ENCODE measurements around the gene SKIC8.

The SKIC8 gene

GRCh38 chr15:78301326-78301725, 1.9 kb upstream of the SKIC8 start:
- H3K27me3 ChIP-seq (ENCODE audit: low read depth) = no peaks in the 10 kb centered on the region
- H3K36me3 ChIP-seq (replicated peaks) = no peaks in the 10 kb centered on the region; the same call in 1 of the 2 replicates
- H3K9me3 ChIP-seq = no peaks in the 10 kb centered on the region
- DNase-seq (ENCODE audit: low spot score in 2 of 2) = no peak
- peaks cover 23% of the 10 kb centered on the region for H3K4me1 ChIP-seq
- in situ Hi-C loops (cut with MboI; ENCODE audit: low sequenced_read_pairs) = loop anchor here (10.0 kb wide), 1 partner anchor 403 kb away; no protein-coding TSS in a partner anchor
- H3K4me3 ChIP-seq = no peak overlapping the region

GRCh38 chr15:78292219-78292618, 7.2 kb downstream of the SKIC8 start:
- in situ Hi-C loops (cut with MboI; ENCODE audit: low sequenced_read_pairs) = no loop called here
- Histone ChIP-seq H3K36me3 (replicated peaks) (peaks cover 51% of the 10 kb centered on the region), H3K4me3 (no peak overlapping the region), H3K9me3 (no peaks in the 10 kb centered on the region), H3K27me3 (ENCODE audit: low read depth) (no peaks in the 10 kb centered on the region), H3K4me1 (no peaks in the 10 kb centered on the region)
- no peak for DNase-seq (ENCODE audit: low spot score in 2 of 2)

- Histone ChIP-seq H3K36me3 (replicated peaks) (peaks cover 57% of the 10 kb centered on the region), H3K4me3 (no peak overlapping the region), H3K27me3 (ENCODE audit: low read depth) (no peaks in the 10 kb centered on the region), H3K4me1 (no peaks in the 10 kb centered on the region), H3K9me3 (no peaks in the 10 kb centered on the region)
- in situ Hi-C loops (cut with MboI; ENCODE audit: low sequenced_read_pairs) = no loop called here
- no peak for DNase-seq (ENCODE audit: low spot score in 2 of 2)
These were observed 7.7 kb downstream of the SKIC8 start for GRCh38 chr15:78291698-78292097.

GRCh38 chr15:78291052-78291451, 8.4 kb downstream of the SKIC8 start:
- DNase-seq (ENCODE audit: low spot score in 2 of 2) = no peak
- H3K9me3 ChIP-seq = no peaks in the 10 kb centered on the region
- in situ Hi-C loops (cut with MboI; ENCODE audit: low sequenced_read_pairs) = no loop called here
- H3K4me3 ChIP-seq = no peak overlapping the region
- peaks cover 63% of the 10 kb centered on the region for H3K36me3 ChIP-seq (replicated peaks)
- H3K27me3 ChIP-seq (ENCODE audit: low read depth) = no peaks in the 10 kb centered on the region
- H3K4me1 ChIP-seq = no peaks in the 10 kb centered on the region

GRCh38 chr15:78290222-78290621, 9.2 kb downstream of the SKIC8 start:
- Histone ChIP-seq H3K36me3 (replicated peaks) (peaks cover 70% of the 10 kb centered on the region), H3K27me3 (ENCODE audit: low read depth) (no peaks in the 10 kb centered on the region)

GRCh38 chr15:78284758-78285157, 14.7 kb downstream of the SKIC8 start:
- Histone ChIP-seq H3K36me3 (replicated peaks) (peaks cover 72% of the 10 kb centered on the region), H3K9me3 (no peaks in the 10 kb centered on the region), H3K27me3 (ENCODE audit: low read depth) (no peaks in the 10 kb centered on the region), H3K4me3 (no peak overlapping the region), H3K4me1 (no peaks in the 10 kb centered on the region)
- no peak for DNase-seq (ENCODE audit: low spot score in 2 of 2)
- in situ Hi-C loops (cut with MboI; ENCODE audit: low sequenced_read_pairs) = no loop called here

More at GRCh38 chr15:78290222-78290621, 9.2 kb downstream of the SKIC8 start:
- no peak overlapping the region for H3K4me3 ChIP-seq
- in situ Hi-C loops (cut with MboI; ENCODE audit: low sequenced_read_pairs) = no loop called here
- H3K4me1 ChIP-seq = no peaks in the 10 kb centered on the region
- DNase-seq (ENCODE audit: low spot score in 2 of 2) = no peak
- no peaks in the 10 kb centered on the region for H3K9me3 ChIP-seq

GRCh38 chr15:78282324-78282723, 17.1 kb downstream of the SKIC8 start:
- H3K9me3 ChIP-seq = no peaks in the 10 kb centered on the region
- H3K27me3 ChIP-seq (ENCODE audit: low read depth) = no peaks in the 10 kb centered on the region
- H3K4me3 ChIP-seq = no peak overlapping the region
- H3K36me3 ChIP-seq (replicated peaks) = peaks cover 48% of the 10 kb centered on the region
- in situ Hi-C loops (cut with MboI; ENCODE audit: low sequenced_read_pairs) = no loop called here
- H3K4me1 ChIP-seq = no peaks in the 10 kb centered on the region
- no peak for DNase-seq (ENCODE audit: low spot score in 2 of 2)

GRCh38 chr15:78280319-78281072, 18.9 kb downstream of the SKIC8 start:
- Histone ChIP-seq H3K4me1 (no peaks in the 10 kb centered on the region), H3K36me3 (replicated peaks) (peaks cover 30% of the 10 kb centered on the region), H3K4me3 (no peak overlapping the region), H3K9me3 (no peaks in the 10 kb centered on the region), H3K27me3 (ENCODE audit: low read depth) (no peaks in the 10 kb centered on the region)
- no peak for DNase-seq (ENCODE audit: low spot score in 2 of 2)
- in situ Hi-C loops (cut with MboI; ENCODE audit: low sequenced_read_pairs) = no loop called here

GRCh38 chr15:78276064-78276943, 23.1 kb downstream of the SKIC8 start:
- Histone ChIP-seq H3K9me3 (0 out of 2 replicates have a peak, but pooled peaks cover 3% of the 10 kb centered on the region), H3K36me3 (replicated peaks) (peaks cover 3% of the 10 kb centered on the region), H3K4me1 (no peaks in the 10 kb centered on the region), H3K4me3 (no peak overlapping the region), H3K27me3 (ENCODE audit: low read depth) (no peaks in the 10 kb centered on the region)
- DNase-seq (ENCODE audit: low spot score in 2 of 2) = no peak
- in situ Hi-C loops (cut with MboI; ENCODE audit: low sequenced_read_pairs) = no loop called here

GRCh38 chr15:78274994-78275393, 24.4 kb downstream of the SKIC8 start:
- H3K36me3 ChIP-seq (replicated peaks) = peaks cover under 1% of the 10 kb centered on the region
- 0 out of 2 replicates have a peak, but pooled peaks cover 3% of the 10 kb centered on the region for H3K27me3 ChIP-seq (ENCODE audit: low read depth)
- in situ Hi-C loops (cut with MboI; ENCODE audit: low sequenced_read_pairs) = no loop called here
- no peak for DNase-seq (ENCODE audit: low spot score in 2 of 2)
- H3K9me3 ChIP-seq = 0 out of 2 replicates have a peak, but pooled peaks cover 3% of the 10 kb centered on the region
- H3K4me3 ChIP-seq = no peak overlapping the region
- H3K4me1 ChIP-seq = no peaks in the 10 kb centered on the region

- Histone ChIP-seq H3K36me3 (replicated peaks) (no peaks in the 10 kb centered on the region), H3K4me3 (no peak overlapping the region), H3K4me1 (no peaks in the 10 kb centered on the region), H3K9me3 (0 out of 2 replicates have a peak, but pooled peaks cover 3% of the 10 kb centered on the region), H3K27me3 (ENCODE audit: low read depth) (0 out of 2 replicates have a peak, but pooled peaks cover 3% of the 10 kb centered on the region)
- in situ Hi-C loops (cut with MboI; ENCODE audit: low sequenced_read_pairs) = no loop called here
- DNase-seq (ENCODE audit: low spot score in 2 of 2) = no peak
These were observed 26.6 kb downstream of the SKIC8 start for GRCh38 chr15:78272776-78273175.

- DNase-seq (ENCODE audit: low spot score in 2 of 2) = no peak
- Histone ChIP-seq H3K9me3 (0 out of 2 replicates have a peak, but pooled peaks cover 3% of the 10 kb centered on the region), H3K27me3 (ENCODE audit: low read depth) (0 out of 2 replicates have a peak, but pooled peaks cover 3% of the 10 kb centered on the region), H3K36me3 (replicated peaks) (no peaks in the 10 kb centered on the region), H3K4me3 (no peak overlapping the region), H3K4me1 (no peaks in the 10 kb centered on the region)
- in situ Hi-C loops (cut with MboI; ENCODE audit: low sequenced_read_pairs) = no loop called here
These were observed 27.1 kb downstream of the SKIC8 start for GRCh38 chr15:78272316-78272715.

- no peaks in the 10 kb centered on the region for H3K4me1 ChIP-seq
- no peak for DNase-seq (ENCODE audit: low spot score in 2 of 2)
- H3K4me3 ChIP-seq = no peak overlapping the region
- H3K9me3 ChIP-seq = 0 out of 2 replicates have a peak, but pooled peaks cover 3% of the 10 kb centered on the region
- H3K27me3 ChIP-seq (ENCODE audit: low read depth) = 0 out of 2 replicates have a peak, but pooled peaks cover 3% of the 10 kb centered on the region
- in situ Hi-C loops (cut with MboI; ENCODE audit: low sequenced_read_pairs) = no loop called here
- H3K36me3 ChIP-seq (replicated peaks) = no peaks in the 10 kb centered on the region
These were observed 32.6 kb downstream of the SKIC8 start for GRCh38 chr15:78266806-78267205.

- Histone ChIP-seq H3K9me3 (no peaks in the 10 kb centered on the region), H3K27me3 (ENCODE audit: low read depth) (0 out of 2 replicates have a peak, but pooled peaks cover 3% of the 10 kb centered on the region), H3K4me3 (no peak overlapping the region), H3K4me1 (no peaks in the 10 kb centered on the region), H3K36me3 (replicated peaks) (no peaks in the 10 kb centered on the region)
- in situ Hi-C loops (cut with MboI; ENCODE audit: low sequenced_read_pairs) = no loop called here
- DNase-seq (ENCODE audit: low spot score in 2 of 2) = no peak
These were observed 33.2 kb downstream of the SKIC8 start for GRCh38 chr15:78266229-78266628.

Measured in HAP-1 (cell line).